Upper lobe of right lung (tissue), 1 donor: ENCODE results near the gene UNC13B. TPM values are rescaled to one million over a fixed set of nuclear protein-coding genes. Genes with fewer than 3 reads are reported as not detected.
A peak's percentile ranks its signal among the peaks of the same experiment; 100 is the strongest.

Source experiments
- ATAC-seq: fragments of 200-7000 bp; cut with Tn5 transposase; one replicate; pipeline ENCODE4 v1.9.1; 2020; ENCODE audit warnings: mild to moderate bottlenecking, moderate library complexity
- DNase-seq: peaks from one replicate; pipeline ENCODE4 v3.0.0-alpha.2; 2020
- H3K27ac ChIP-seq: fragments of 200-600 bp; one replicate; pipeline ENCODE4 v1.8.0; 2022
- H3K27me3 ChIP-seq: fragments of 200-600 bp; one replicate; pipeline ENCODE4 v1.8.0; 2022; ENCODE audit warnings: mild to moderate bottlenecking
- H3K36me3 ChIP-seq: fragments of 200-600 bp; one replicate; pipeline ENCODE4 v1.8.0; 2022
- H3K4me1 ChIP-seq: fragments of 200-600 bp; one replicate; pipeline ENCODE4 v1.8.0; 2022
- H3K4me3 ChIP-seq: fragments of 200-600 bp; one replicate; pipeline ENCODE4 v1.8.0; 2022; ENCODE audit warnings: mild to moderate bottlenecking
- H3K9me3 ChIP-seq: fragments of 200-600 bp; one replicate; pipeline ENCODE4 v1.8.0; 2022
- CTCF ChIP-seq: fragments of 200-600 bp; IDR thresholded peaks from one replicate; pipeline ENCODE4 v1.8.0; 2022; ENCODE audit warnings: antibody characterized with exemption
- intact Hi-C: fragments of 100-400 bp; cut with DNase I; formaldehyde crosslinking; loops from one replicate; pipeline ENCODE4 v1.11.0; 2022
- total RNA-seq: library from RNA; stranded (reverse); fragmentation: NEBNext Ultra II Directional; extraction: Animal tissue kit (Norgen Biotek cat#: 25700); gene quantifications from one replicate; pipeline ENCODE4 v1.2.1, GENCODE V29; 2021
- donor health status: DM: no; HTN: yes; CAD: no; lungs with severe emphysema.

UNC13B gene
- total RNA-seq, 1 donor from 2014 or later = 92.1 TPM

DNA sequence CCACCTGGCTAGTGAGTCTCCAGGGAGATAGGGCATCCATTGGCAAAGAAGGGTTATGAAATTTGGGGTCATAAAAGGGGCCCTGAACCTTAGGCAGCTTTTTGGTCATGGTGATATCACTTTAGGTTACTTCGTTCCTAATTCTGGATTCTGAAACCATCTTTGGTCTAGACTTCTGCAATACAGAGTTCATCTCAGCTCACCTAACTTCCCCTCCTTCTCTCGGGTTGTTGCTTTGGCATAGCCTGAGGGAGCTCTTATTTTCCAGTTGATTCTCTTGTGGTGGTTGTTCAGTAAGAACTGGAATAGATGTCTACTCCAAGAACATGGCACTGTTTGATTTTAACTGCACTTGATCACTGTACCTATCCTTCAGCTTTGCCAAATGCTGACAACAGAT is 179.2 kb downstream of the UNC13B start:
- Histone ChIP-seq H3K9me3 (no peaks in the 10 kb centered on the region), H3K4me1 (peaks cover 35% of the 10 kb centered on the region), H3K36me3 (peaks cover 6% of the 10 kb centered on the region), H3K27me3 (no peaks in the 10 kb centered on the region), H3K27ac (peak overlapping the region; percentile 42), H3K4me3 (no peak overlapping the region)
- ATAC-seq (no peak), DNase-seq (no peak)
- TF ChIP-seq CTCF = no peak
- intact Hi-C loops = no loop called here

GRCh38 chr9:35341585-35341984 is 179.8 kb downstream of the UNC13B start:
- no peaks in the 10 kb centered on the region for H3K9me3 ChIP-seq
- H3K27me3 ChIP-seq = no peaks in the 10 kb centered on the region
- H3K36me3 ChIP-seq = peaks cover 6% of the 10 kb centered on the region
- H3K4me1 ChIP-seq = peaks cover 35% of the 10 kb centered on the region
- no peak for TF ChIP-seq CTCF
- intact Hi-C loops = no loop called here
- peak overlapping the region; percentile 42 for H3K27ac ChIP-seq
- ATAC-seq (peak; percentile 89), DNase-seq (peak; percentile 71)
- peak overlapping the region; percentile 23 for H3K4me3 ChIP-seq

DNA sequence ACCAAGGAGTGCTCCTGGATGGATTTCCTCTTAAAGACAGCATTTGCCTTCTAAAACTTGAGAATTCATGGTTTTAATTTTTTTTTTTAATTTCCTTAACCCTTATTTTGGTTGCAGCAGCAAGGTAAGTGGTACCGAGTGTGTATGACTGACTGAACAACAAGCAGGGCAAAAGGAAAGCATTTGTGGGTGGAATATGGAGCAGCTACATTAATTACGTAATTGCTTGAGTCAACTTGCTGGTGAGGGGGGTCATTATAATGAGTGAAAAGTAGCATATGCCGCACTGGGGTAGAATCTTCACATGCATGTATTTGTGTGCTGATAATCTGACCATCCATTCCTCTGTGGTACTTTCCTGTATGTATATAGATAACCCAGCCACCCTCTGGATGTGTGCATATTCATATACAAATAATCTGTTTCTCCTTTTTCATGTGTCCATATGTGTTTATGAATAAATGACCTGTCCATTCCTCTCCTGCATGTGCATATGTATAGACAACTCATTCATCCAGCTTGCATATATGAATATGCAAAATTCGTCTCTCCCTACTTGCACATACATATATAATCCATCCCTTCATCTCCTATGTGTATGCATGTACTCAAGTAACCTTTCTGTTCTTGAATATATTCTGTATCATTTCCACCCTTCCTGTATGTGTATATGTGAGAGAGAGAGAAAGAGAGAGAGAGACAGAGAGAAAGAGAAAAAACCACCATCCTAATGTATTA is 180.6 kb downstream of the UNC13B start:
- Histone ChIP-seq H3K27ac (peak overlapping the region; percentile 42), H3K36me3 (peaks cover 6% of the 10 kb centered on the region), H3K9me3 (no peaks in the 10 kb centered on the region), H3K27me3 (no peaks in the 10 kb centered on the region), H3K4me3 (peak overlapping the region; percentile 23), H3K4me1 (peaks cover 35% of the 10 kb centered on the region)
- no peak for TF ChIP-seq CTCF
- DNase-seq = no peak
- intact Hi-C loops = no loop called here
- no peak for ATAC-seq

DNA sequence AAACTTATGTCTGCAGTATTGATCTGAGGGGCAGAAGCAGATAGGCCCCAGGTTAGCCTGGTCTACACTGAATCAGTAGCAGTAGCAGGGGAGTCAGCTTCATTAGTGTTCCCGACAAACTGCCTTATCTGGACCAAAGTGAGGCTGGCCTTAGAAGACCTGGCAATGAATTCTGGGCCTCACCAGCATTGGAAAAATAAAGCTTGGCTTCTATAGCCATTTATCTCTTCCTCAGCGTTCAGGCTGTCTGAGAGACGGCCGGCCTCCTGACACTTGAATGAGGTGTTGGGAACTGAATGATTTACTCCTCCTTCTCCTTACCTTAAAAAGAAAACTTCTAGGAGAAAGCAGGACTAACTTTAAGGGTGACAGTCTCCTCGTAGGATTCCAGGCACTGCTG is 186.3 kb downstream of the UNC13B start:
- Histone ChIP-seq H3K9me3 (no peaks in the 10 kb centered on the region), H3K27ac (no peak overlapping the region), H3K36me3 (peaks cover 7% of the 10 kb centered on the region), H3K4me1 (peaks cover 25% of the 10 kb centered on the region), H3K27me3 (no peaks in the 10 kb centered on the region), H3K4me3 (no peak overlapping the region)
- TF ChIP-seq CTCF = no peak
- intact Hi-C loops = no loop called here
- no peak for ATAC-seq
- DNase-seq = no peak

DNA sequence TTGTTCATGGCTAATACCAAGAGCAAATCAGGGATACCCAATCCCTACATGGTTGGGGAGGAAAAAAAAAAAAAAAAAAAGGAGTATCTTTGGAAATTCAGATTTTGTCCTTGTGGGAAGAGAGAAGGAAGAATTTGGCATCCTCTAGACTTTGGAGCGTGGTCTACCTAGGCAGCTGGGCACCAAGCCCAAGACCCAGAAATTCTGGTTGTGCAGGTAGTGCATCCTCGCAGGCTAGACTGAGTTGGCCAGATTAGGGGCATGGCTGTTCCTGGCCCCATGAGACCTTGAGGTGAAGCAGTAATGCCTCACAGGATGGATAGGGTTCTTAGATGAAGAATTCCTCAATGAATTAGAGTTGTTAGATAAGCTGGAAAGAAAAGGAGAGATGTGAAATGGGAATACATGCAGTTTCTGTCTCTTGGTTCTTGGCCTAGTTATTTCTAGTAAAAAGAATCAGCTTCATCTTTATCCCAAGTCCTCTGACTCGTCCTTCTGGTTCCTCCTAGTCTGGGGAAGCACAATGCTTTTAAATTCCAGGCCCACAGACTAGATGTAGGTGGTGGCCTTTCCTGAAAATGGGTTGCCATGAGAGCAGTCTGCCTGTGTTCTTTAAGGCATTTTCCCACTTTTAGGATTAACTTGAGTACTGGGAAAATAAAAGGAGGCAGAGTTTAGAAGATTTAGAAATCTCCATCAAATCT is 187.6 kb downstream of the UNC13B start:
- Histone ChIP-seq H3K36me3 (peaks cover 7% of the 10 kb centered on the region), H3K9me3 (no peaks in the 10 kb centered on the region), H3K27me3 (no peaks in the 10 kb centered on the region), H3K4me1 (peaks cover 21% of the 10 kb centered on the region), H3K4me3 (no peak overlapping the region), H3K27ac (no peak overlapping the region)
- no peak for TF ChIP-seq CTCF
- intact Hi-C loops = no loop called here
- ATAC-seq (no peak), DNase-seq (no peak)
